ENCODE data around the gene KPNB1. TPM values are rescaled to one million over a fixed set of nuclear protein-coding genes. Genes with fewer than 3 reads are reported as not detected.

Gene KPNB1
- total RNA-seq, 4 donors from 2014 or later = 55.6 to 313 (median 209) TPM

GRCh38 chr17:47629826-47630225, 19.9 kb upstream of the KPNB1 start:
- H3K4me1 ChIP-seq = no peaks in the 10 kb centered on the region
- H3K36me3 ChIP-seq = no peaks in the 10 kb centered on the region
- DNase-seq = no peak
- H3K27ac ChIP-seq = no peak overlapping the region
- H3K27me3 ChIP-seq = no peaks in the 10 kb centered on the region
- intact Hi-C loops (cut with DNase I; ENCODE audit: low total_unique reads) = no loop called here
- TF ChIP-seq, protein P1, sequence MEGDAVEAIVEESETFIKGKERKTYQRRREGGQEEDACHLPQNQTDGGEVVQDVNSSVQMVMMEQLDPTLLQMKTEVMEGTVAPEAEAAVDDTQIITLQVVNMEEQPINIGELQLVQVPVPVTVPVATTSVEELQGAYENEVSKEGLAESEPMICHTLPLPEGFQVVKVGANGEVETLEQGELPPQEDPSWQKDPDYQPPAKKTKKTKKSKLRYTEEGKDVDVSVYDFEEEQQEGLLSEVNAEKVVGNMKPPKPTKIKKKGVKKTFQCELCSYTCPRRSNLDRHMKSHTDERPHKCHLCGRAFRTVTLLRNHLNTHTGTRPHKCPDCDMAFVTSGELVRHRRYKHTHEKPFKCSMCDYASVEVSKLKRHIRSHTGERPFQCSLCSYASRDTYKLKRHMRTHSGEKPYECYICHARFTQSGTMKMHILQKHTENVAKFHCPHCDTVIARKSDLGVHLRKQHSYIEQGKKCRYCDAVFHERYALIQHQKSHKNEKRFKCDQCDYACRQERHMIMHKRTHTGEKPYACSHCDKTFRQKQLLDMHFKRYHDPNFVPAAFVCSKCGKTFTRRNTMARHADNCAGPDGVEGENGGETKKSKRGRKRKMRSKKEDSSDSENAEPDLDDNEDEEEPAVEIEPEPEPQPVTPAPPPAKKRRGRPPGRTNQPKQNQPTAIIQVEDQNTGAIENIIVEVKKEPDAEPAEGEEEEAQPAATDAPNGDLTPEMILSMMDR (IDR thresholded peaks at IDR 0.05) = no peak
- no peak for TF ChIP-seq POLR2A (IDR thresholded peaks at IDR 0.05)
- no peak overlapping the region for H3K4me3 ChIP-seq
- H3K9me3 ChIP-seq = no peaks in the 10 kb centered on the region

- Histone ChIP-seq H3K36me3 (no peaks in the 10 kb centered on the region), H3K27me3 (no peaks in the 10 kb centered on the region), H3K27ac (no peak overlapping the region), H3K4me3 (no peak overlapping the region), H3K9me3 (no peaks in the 10 kb centered on the region), H3K4me1 (no peaks in the 10 kb centered on the region)
- no peak for DNase-seq
- intact Hi-C loops (cut with DNase I; ENCODE audit: low total_unique reads) = no loop called here
- TF ChIP-seq, protein P1 (IDR thresholded peaks at IDR 0.05) = no peak
- no peak for TF ChIP-seq POLR2A (IDR thresholded peaks at IDR 0.05)
Observed at GRCh38 chr17:47630614-47631013, 19.1 kb upstream of the KPNB1 start.

DNA sequence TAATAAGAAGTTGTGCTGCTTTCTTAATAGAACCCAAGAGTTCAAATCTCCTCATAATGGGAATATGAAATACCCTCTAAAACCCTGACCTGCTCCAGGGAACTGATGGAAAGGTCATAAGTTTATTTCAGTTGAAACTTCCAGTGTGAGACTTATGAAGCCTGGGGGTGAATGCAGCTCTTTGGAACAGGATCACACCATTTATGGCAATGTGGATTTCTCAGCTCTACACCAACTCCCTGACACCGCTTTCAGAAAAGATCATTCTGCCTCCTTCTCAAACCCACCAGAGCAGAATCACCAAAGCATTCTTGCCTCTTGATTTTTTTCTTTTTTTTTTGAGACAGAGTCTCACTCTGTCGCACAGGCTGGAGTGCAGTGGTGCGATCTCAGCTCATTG, 16.7 kb upstream of the KPNB1 start:
- intact Hi-C loops (cut with DNase I; ENCODE audit: low total_unique reads) = no loop called here
- H3K27ac ChIP-seq = no peak overlapping the region

DNA sequence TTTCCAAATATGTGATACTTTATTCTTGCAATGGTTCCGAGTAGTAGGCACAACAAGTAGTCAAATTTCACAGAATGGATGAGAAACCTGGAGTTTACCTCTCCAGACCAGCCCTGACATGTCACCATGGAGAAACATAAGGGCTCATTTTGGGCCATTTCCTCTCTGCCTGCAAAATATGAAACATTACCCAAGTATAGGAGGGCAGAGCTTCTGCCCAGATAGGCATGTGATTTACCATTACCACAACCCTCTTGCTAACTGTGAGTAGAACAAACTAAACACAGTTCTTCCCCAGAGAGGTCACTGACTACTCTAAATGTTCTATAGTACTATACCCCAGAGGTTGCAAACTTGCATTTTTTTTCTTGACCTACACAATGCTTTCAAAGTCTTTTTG, 15.7 kb upstream of the KPNB1 start:
- Histone ChIP-seq H3K9me3 (no peaks in the 10 kb centered on the region), H3K4me1 (no peaks in the 10 kb centered on the region), H3K4me3 (no peak overlapping the region), H3K27me3 (no peaks in the 10 kb centered on the region), H3K27ac (no peak overlapping the region), H3K36me3 (no peaks in the 10 kb centered on the region)
- TF ChIP-seq, protein P1 (IDR thresholded peaks at IDR 0.05) = no peak
- no peak for TF ChIP-seq POLR2A (IDR thresholded peaks at IDR 0.05)
- intact Hi-C loops (cut with DNase I; ENCODE audit: low total_unique reads) = no loop called here
- no peak for DNase-seq

More for the DNA sequence above, 16.7 kb upstream of the KPNB1 start:
- Histone ChIP-seq H3K4me3 (no peak overlapping the region), H3K9me3 (no peaks in the 10 kb centered on the region), H3K4me1 (no peaks in the 10 kb centered on the region), H3K36me3 (no peaks in the 10 kb centered on the region), H3K27me3 (no peaks in the 10 kb centered on the region)
- no peak for DNase-seq
- TF ChIP-seq, protein P1 (IDR thresholded peaks at IDR 0.05) = no peak
- TF ChIP-seq POLR2A (IDR thresholded peaks at IDR 0.05) = no peak

DNA sequence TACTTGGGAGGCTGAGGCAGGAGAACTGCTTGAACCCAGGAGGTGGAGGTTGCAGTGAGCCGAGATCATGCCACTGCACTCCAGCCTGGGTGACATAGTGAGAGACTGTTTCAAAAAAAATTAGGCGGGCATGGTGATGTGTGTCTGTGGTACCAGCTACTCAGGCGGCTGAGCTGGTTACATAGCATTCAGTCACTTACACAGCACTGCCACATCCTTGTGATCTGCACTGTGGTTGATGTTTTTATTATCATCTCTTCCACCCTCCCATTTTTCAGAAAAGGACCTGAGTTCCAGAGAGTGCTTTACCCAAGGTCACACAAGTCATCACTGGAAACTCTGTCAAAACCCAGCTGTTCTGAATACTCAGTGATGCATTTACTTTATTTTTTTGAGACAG, 14.8 kb upstream of the KPNB1 start:
- Histone ChIP-seq H3K4me3 (no peak overlapping the region), H3K9me3 (no peaks in the 10 kb centered on the region), H3K4me1 (no peaks in the 10 kb centered on the region), H3K27ac (no peak overlapping the region), H3K36me3 (no peaks in the 10 kb centered on the region), H3K27me3 (no peaks in the 10 kb centered on the region)
- intact Hi-C loops (cut with DNase I; ENCODE audit: low total_unique reads) = no loop called here
- no peak for DNase-seq
- TF ChIP-seq POLR2A (IDR thresholded peaks at IDR 0.05) = no peak
- TF ChIP-seq, protein P1 (IDR thresholded peaks at IDR 0.05) = no peak

Data from uterus (tissue), 4 donors.